NT2/D1 (cell line): Measurements from ENCODE around the gene EDC3.

Source experiments
- SUZ12 ChIP-seq: IDR thresholded peaks from 2 replicates; pipeline ENCODE4 v1.6.1; 2011; ENCODE audit not compliant: insufficient read length, insufficient read depth; ENCODE audit errors: extremely low read depth
- YY1 ChIP-seq: IDR thresholded peaks from 2 replicates; pipeline ENCODE4 v1.6.1; 2011; ENCODE audit not compliant: insufficient read length, insufficient read depth

GRCh38 chr15:74605795-74606150 is 90.1 kb downstream of the EDC3 start:
- TF ChIP-seq YY1 = no peak
- no peak for TF ChIP-seq SUZ12
